ENCODE measurements around the gene DHX38. TPM values are rescaled to one million over a fixed set of nuclear protein-coding genes. Genes with fewer than 3 reads are reported as not detected.

The DHX38 gene
- total RNA-seq, 1 donor from 2014 or later = 81.7 TPM

- H3K36me3 Mint-ChIP-seq (ENCODE audit: insufficient read depth) = peaks cover 29% of the 10 kb centered on the region
- H3K27me3 Mint-ChIP-seq = no peaks in the 10 kb centered on the region
- H3K4me3 Mint-ChIP-seq (ENCODE audit: low read depth) = no peak overlapping the region
- H3K27ac Mint-ChIP-seq = no peak overlapping the region
- H3K4me1 Mint-ChIP-seq (ENCODE audit: low read depth) = no peaks in the 10 kb centered on the region
- H3K9me3 Mint-ChIP-seq (ENCODE audit: low read depth) = peaks cover 3% of the 10 kb centered on the region
- TF ChIP-seq, protein P1, sequence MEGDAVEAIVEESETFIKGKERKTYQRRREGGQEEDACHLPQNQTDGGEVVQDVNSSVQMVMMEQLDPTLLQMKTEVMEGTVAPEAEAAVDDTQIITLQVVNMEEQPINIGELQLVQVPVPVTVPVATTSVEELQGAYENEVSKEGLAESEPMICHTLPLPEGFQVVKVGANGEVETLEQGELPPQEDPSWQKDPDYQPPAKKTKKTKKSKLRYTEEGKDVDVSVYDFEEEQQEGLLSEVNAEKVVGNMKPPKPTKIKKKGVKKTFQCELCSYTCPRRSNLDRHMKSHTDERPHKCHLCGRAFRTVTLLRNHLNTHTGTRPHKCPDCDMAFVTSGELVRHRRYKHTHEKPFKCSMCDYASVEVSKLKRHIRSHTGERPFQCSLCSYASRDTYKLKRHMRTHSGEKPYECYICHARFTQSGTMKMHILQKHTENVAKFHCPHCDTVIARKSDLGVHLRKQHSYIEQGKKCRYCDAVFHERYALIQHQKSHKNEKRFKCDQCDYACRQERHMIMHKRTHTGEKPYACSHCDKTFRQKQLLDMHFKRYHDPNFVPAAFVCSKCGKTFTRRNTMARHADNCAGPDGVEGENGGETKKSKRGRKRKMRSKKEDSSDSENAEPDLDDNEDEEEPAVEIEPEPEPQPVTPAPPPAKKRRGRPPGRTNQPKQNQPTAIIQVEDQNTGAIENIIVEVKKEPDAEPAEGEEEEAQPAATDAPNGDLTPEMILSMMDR (IDR thresholded peaks at IDR 0.05; ENCODE audit: unreplicated experiment) = no peak
- no peak for DNase-seq (ENCODE audit: low spot score, unreplicated experiment)
Observed at GRCh38 chr16:72083778-72084404, 9.8 kb upstream of the DHX38 start.

GRCh38 chr16:72084445-72084844 is 9.2 kb upstream of the DHX38 start:
- Mint-ChIP-seq H3K27ac (no peak overlapping the region), H3K36me3 (ENCODE audit: insufficient read depth) (peaks cover 31% of the 10 kb centered on the region), H3K4me3 (ENCODE audit: low read depth) (no peak overlapping the region), H3K4me1 (ENCODE audit: low read depth) (no peaks in the 10 kb centered on the region), H3K9me3 (ENCODE audit: low read depth) (peaks cover 3% of the 10 kb centered on the region), H3K27me3 (no peaks in the 10 kb centered on the region)
- DNase-seq (ENCODE audit: low spot score, unreplicated experiment) = no peak
- TF ChIP-seq, protein P1 (IDR thresholded peaks at IDR 0.05; ENCODE audit: unreplicated experiment) = no peak

GRCh38 chr16:72085002-72085401 is 8.6 kb upstream of the DHX38 start:
- no peaks in the 10 kb centered on the region for H3K27me3 Mint-ChIP-seq
- TF ChIP-seq, protein P1 (IDR thresholded peaks at IDR 0.05; ENCODE audit: unreplicated experiment) = no peak
- H3K36me3 Mint-ChIP-seq (ENCODE audit: insufficient read depth) = peaks cover 32% of the 10 kb centered on the region
- H3K4me1 Mint-ChIP-seq (ENCODE audit: low read depth) = no peaks in the 10 kb centered on the region
- H3K27ac Mint-ChIP-seq = no peak overlapping the region
- DNase-seq (ENCODE audit: low spot score, unreplicated experiment) = no peak
- H3K9me3 Mint-ChIP-seq (ENCODE audit: low read depth) = peaks cover 3% of the 10 kb centered on the region
- H3K4me3 Mint-ChIP-seq (ENCODE audit: low read depth) = no peak overlapping the region

DNA sequence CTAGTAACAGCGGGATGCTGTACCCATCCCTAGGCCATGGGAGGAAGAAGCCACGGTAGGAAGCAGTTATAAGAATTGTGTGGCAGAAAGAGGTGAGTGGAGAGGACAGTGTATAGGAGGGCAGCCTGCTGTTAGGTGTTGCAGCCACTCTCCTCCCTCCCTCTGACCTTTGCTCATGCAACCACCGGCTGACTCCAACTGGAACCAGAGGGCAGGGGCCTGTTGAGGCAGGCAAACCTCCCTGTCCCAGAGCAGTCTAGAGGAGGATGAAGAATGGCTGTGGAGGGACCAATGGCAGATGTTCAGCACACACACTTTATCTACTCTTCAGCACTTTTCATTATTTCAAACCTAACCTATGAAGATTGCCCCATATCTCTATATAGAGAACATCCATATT is 2.4 kb upstream of the DHX38 start:
- Mint-ChIP-seq H3K9me3 (ENCODE audit: low read depth) (no peaks in the 10 kb centered on the region), H3K4me3 (ENCODE audit: low read depth) (peak overlapping the region; percentile 50), H3K27me3 (no peaks in the 10 kb centered on the region), H3K4me1 (ENCODE audit: low read depth) (peaks cover 21% of the 10 kb centered on the region), H3K27ac (no peak overlapping the region), H3K36me3 (ENCODE audit: insufficient read depth) (peaks cover 18% of the 10 kb centered on the region)
- TF ChIP-seq, protein P1 (IDR thresholded peaks at IDR 0.05; ENCODE audit: unreplicated experiment) = no peak
- DNase-seq (ENCODE audit: low spot score, unreplicated experiment) = no peak

DNA sequence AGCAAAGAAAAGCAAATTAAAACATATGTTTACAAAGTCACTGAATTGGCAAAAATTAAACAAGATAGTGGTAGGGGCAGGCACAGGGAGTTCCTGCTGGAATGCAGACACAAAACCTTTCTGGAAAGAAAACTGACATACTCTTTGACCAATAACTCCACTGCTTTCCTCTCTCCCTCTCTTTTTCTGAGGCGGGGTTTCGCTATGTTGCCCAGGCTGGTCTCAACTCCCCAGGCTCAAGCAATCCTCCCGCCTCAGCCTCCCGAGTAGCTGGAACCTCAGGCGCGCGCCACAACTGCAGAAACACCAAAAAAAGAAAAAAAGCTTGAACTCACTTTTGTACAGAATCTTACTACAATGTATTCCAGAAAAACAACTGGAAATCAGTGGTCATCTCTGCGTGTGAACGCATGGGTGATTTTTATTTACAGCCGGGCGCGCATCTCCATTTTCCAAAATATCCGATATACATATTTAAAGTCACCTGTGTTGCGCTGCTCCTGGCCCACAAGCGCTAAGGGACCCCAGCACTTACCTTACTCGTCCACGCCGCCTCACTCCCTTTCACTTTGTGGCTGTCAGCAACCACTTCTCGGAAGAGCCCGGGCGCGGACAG is 707 bp upstream of the DHX38 start:
- Mint-ChIP-seq H3K27ac (peak overlapping the region; percentile 98), H3K36me3 (ENCODE audit: insufficient read depth) (peaks cover 18% of the 10 kb centered on the region), H3K27me3 (no peaks in the 10 kb centered on the region), H3K9me3 (ENCODE audit: low read depth) (no peaks in the 10 kb centered on the region), H3K4me1 (ENCODE audit: low read depth) (peaks cover 21% of the 10 kb centered on the region), H3K4me3 (ENCODE audit: low read depth) (peak overlapping the region; percentile 98)
- DNase-seq (ENCODE audit: low spot score, unreplicated experiment) = no peak
- TF ChIP-seq, protein P1 (IDR thresholded peaks at IDR 0.05; ENCODE audit: unreplicated experiment) = no peak

Data from progenitor cell of endocrine pancreas (in vitro differentiated cells).